Heart left ventricle (tissue), 13 donors: ENCODE data around the gene SNX4.

Source experiments
- CTCF ChIP-seq, 12 donors: fragments of 200-600 bp; sonication (generic) in 4 of 12; IDR thresholded peaks; one replicate each; pipeline versions ENCODE4 v1.5.0 to v1.8.0; 2018 to 2022; ENCODE audit warnings: antibody characterized with exemption in 12 of 12, mild to moderate bottlenecking in 5 of 12
- POLR2A ChIP-seq, 2 donors: fragments of 450-650 bp; IDR thresholded peaks; one replicate each; pipeline ENCODE4 v1.6.1; 2017; ENCODE audit warnings: antibody characterized with exemption in 2 of 2, mild to moderate bottlenecking in 2 of 2, moderate library complexity in 2 of 2
- donor health status: ischemic (EF 13 %, LVEDD 7.1; RV severe dilation, severe dysfunction).
- donor health status: DM: no; HTN: yes; CAD: no.
- donor health status: DM: no; HTN: no; CAD: no.
- donor health status: ischemic (EF 25% LVEDD 6.9; RV normal size, moderate dysfunction).
- donor health status: ischemic (EF 25% LVEDD 5.7; RV mildly dilated, moderate dysfunction).
- donor health status: ischemic (EF 35%, LVEDD 5.7; RV mildly dilated, moderate dysfunction).
- donor health status: nonischemic (EF 11% LVEDD 7.7; RV severe dilation, severe dysfunction).
- donor health status: DM: yes; HTN: yes; CAD: no.
- donor health status: PGD.
- donor health status: ischemic (EF 29% LVEDD 5.4; RV normal size, mild dysfunction).
- donor health status: nonischemic (EF 23%, LVEDD 6.1; RV moderate dilation, normal function).

GRCh38 chr3:125403789-125404188, 116.2 kb downstream of the SNX4 start:
- TF ChIP-seq CTCF (IDR thresholded peaks at IDR 0.05) (no peak), POLR2A (IDR thresholded peaks at IDR 0.05) (no peak)
